Dermis blood vessel endothelial cell (primary cell): ENCODE measurements around the gene ISG15. TPM values are rescaled to one million over a fixed set of nuclear protein-coding genes. Genes with fewer than 3 reads are reported as not detected.
A peak's percentile ranks its signal among the peaks of the same experiment; 100 is the strongest.
"Not testable (repeated sequence)": the region's sequence is repeated elsewhere in the genome, so short reads cannot be mapped to it uniquely, and the experiment has no call there.

Source experiments
- DNase-seq: peaks from one replicate; pipeline ENCODE4 v3.0.0; 2010
- total RNA-seq: library from RNA; depleted of rRNA; stranded (reverse); fragments of >200 nt; gene quantifications from 2 replicates; pipeline ENCODE4 v1.2.3, GENCODE V29; 2014

The ISG15 gene
- total RNA-seq, 1 donor from 2014 or later = 122 TPM

DNA sequence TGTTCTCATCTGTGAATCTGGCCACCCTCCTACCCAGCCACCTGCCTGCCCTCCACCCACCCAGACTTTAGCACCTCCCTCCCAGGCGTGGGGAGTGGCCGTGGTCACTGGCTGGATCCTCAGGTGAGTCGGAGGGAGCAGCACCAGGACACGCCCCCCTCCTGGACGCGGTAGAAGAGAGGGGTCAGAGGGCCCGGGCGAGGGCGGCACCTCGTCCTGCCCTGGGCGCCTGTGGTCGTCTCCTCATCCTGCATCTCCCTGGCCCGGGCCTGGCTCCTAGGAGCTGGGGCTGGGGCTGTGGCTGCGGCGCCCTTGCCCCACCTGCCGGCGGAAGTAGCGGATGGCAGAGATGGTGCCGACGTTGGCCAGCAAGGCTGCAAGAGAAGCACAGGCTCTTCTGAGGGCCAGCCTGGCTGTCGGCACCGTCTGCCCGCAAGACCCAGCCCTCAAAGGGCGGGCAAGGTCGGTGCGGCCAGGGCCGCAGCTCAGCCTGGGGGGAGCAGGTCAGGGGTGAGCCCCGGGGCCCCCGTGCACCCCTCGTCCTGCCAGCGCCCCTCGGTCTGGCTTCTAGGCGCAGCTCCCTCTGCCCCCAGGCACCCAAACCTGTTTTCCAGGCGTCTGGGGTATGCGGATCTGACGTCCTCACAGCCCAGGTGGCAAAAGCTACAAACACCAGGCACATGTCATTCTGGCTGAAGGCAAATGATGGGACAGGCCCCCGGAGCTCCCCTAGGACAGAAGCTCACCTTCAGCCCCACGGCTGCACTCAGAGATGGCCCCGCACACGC is 37.2 kb upstream of the ISG15 start:
- peak; percentile 40 for DNase-seq

DNA sequence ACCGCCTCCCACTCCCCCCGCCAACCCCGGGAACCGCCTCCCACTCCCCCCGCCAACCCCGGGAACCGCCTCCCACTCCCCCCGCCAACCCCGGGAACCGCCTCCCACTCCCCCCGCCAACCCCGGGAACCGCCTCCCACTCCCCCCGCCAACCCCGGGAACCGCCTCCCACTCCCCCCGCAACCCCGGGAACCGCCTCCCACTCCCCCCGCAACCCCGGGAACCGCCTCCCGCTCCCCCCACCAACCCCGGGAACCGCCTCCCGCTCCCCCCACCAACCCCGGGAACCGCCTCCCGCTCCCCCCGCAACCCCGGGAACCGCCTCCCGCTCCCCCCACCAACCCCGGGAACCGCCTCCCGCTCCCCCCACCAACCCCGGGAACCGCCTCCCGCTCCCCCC is 36.5 kb upstream of the ISG15 start:
- DNase-seq = not testable (repeated sequence)

DNA sequence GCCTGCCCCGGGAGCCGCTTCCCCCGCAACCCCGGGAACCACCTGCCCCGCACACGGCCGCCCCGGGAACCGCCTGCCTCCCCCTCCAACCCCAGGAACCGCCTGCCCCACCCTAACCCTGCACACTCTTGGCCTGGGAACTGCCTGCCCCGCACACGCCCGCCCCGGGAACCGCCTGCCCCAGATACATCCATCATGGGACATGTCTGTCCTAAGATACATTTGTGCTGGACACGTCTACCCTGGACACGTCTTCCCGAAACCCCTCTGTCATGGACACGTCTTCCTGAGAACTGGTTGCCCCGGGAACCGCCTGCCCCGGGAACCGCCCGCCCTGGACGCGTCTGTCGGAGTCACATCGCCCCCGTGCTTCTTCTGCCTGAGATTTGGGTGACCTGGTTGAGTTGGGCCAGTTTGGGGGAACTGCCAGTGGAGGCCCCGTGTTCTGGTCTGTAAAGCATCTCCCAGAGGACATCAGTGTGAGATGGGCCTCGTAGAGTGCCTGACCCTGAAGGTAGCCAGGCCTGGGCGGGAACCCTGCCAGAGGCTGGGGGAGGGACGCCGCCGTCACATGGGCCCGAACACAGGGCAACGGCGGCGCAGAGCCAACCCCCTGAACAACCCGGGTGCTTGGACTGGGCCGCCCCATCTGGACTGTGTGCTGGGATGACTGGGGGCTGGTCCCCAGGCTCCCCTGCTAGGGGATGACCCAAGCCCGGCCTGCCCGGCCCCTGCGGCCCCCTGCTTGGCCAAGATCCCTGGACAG is 35.0 kb upstream of the ISG15 start:
- no peak for DNase-seq

DNA sequence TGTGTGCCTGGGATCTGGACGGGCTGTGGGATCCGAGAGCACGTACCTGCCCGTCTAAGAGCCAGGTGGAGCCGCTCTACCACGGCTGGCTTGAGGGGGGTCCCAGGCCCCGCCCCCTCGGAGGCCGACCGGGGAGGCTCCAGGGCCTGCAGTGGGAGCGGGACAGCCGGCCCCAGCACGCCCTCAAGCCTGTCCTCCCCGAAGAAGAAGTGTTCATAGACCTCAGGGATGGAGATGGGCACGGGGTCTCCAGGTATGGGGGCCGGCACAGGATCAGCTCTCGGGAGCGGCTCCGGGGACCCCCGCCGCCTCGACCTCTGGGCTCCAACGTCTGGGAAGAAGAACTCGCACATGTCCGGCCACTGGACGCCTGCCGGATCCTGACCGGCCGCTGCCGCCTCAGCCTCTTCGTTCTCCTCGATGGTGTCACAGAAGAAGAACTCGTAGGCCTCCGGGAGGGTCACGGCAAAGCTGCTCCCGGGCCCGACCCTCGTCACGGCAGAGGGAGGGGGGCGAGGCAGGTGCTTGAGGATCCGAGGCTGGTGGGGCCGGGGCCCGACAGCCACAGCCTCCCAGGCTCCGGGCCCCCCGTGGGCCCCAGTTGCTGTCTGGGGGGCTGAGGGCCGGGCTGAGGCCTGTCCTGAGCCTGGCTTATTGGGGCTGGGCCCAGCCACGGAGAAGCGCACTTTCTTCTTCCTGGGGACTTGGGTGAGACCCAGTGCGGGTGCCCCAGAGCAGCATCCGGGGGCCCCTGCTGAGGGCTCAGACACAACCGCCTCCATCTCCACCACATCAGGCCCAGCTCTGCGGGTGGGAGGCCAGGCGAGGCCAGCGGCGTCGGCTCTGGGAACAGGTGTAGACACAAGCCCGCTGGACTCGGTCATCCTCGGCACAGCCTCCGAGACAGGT is 34.2 kb upstream of the ISG15 start:
- DNase-seq = no peak

DNA sequence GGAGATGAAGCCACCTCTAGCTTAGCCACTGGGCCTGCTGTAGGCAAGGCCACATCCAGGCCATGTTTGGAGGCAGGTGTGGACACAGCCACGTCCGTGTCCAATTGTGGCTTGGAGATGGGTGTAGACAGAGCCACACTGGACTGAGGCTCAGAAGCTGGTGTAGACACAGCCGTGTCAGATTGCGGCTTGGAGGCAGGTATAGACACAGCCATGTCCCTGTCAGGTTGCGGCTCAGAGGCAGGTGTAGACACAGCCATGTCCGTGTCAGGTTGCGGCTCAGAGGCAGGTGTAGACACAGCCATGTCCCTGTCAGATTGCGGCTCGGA is 33.6 kb upstream of the ISG15 start:
- DNase-seq = no peak

DNA sequence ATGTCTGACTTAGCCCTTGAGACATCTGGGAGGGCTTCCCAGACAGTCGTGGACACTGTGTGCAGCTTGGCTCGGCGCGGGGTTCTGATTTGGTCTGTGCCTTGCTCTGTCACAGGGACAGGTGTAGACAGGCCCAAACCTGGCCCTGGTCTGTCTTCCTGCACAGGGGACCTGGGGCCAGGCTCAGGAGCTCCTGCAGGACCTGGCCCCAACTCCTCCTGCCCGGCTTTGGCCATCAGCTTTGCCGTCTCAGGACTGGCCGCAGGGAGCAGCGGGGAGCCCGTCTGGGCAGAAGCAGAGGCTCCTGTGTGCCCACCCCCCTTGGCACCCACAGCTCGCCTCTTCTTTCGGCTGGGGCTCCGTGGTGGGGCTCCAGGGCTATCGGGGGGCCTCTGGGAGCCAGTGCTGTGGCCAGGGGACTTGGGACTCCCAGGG is 33.1 kb upstream of the ISG15 start:
- no peak for DNase-seq

DNA sequence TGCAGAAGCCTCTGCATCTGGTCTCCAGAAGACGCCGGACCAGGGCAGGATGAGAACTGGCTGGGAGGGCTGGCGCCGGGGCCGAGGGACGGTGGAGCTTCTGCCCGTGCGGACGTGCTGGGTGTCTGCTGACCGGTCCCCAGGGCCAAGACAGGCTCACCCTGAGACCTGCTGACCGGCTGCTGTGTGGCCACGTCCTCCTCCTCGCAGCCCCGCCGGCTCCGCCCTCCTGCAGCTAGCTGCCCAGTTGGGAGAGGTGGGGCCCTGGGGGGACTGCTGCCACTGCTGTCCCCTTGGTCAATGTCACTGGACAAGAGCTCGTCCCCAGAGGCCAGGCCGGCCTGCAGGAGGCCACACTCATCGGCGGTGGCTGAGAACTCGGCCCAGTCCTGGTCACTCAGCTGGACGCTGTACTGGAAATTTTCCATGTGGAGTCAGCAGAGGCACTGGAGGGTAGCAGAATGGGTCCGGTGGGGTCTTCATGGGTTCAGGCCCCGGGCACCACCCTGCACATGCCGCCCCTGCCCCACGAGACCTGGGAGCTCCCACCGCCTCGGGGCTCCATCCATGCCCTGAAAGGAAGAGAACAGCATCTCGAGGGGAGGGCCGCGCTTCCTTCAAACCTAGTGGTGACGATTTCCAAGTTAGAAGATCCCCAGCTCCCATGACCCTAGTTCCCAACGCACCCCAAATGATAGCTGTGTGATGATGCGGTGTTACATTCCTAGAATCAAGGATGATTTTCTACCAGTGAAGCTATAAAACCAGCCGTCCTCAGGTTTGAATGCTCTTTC is 32.5 kb upstream of the ISG15 start:
- no peak for DNase-seq

DNA sequence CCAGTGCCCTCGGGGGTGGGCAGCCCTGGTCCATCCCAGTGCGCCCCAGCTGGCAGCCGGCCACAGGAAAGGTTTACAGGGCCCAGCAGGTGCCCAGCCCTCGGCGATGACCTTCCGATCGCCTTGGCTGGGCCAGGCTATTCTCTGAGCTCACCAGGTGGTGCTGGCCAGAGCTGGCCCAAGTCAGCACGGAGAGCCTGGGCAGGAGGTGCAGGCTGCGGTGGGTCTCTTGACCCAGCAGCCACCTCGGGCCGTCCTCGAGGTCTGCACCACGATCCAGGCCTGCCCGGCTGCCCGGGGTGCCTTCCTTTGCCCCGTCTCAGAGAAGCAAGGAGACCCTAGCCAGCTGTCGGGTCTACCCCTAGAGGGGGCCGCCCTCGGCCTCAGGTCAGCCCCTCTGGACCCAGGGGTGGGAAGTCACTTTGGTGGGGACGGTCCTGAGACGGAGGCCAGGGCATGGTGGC is 31.8 kb upstream of the ISG15 start:
- no peak for DNase-seq

DNA sequence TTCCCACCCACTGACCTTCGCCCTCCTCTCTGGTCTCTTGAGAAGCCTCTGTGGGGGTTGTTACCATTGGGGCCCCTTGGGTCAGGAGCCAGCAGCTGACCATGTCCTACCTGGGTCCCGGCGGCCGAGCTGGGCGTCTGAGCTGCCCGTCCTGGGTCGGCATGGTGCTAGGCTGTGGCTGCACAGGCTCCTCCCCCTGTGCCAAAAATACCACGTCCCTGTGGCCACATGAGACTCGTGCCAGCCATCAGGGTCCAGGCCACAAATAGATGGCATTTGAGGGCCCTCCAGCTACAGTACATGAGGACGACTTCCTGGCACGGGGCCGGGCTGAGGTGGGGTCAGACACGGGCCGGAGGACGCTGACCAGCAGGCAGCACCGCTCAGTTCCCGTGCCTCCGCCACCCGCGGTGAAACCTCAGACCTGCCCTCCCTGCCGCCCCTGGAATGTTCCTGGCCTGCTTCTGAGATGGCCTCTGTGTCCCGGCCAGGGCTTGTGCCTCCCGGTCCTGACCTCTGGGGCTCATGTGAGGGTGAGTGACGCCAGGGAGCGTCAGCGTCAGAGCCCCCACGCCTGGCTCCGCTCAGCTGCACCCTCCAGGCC is 31.2 kb upstream of the ISG15 start, which contains the start of gene PERM1:
Gene PERM1 (minus strand): TSS at position 139 of the 604 bp plus-strand sequence. CDS start 1,064 bp downstream, outside the sequence.
- DNase-seq = no peak

DNA sequence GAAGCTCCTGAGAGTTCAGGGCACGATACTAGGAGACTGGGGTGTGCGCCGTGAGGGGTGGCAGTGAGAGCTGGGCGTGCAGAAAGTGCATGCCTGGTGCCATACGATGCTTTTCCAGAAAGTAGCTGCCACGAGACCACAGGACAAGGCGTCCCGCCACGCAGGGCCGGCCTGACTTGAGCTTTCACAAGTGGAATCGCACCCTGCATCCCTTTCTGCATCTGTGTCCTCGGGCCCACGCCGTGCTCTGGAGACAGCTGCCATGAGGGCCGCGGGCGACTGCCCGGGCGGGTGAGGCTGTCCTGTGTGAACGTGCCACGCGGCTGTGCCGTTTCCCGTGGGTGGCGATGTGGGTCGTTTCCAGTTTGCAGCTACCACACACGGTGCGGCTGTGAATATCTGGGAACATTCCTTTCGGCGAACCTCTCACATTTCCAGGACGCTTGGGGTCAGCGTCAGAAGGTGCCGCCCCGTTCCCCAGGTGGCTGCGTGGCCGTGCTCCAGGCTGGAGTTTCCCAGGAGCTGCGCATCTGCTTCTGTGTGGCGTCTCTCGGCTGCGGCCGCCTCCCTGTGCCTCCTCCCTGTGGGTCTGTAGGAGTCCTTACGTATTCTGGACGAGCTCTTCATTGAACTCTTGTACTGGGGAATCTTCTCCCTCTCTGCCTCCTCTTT is 30.4 kb upstream of the ISG15 start:
- DNase-seq = no peak

DNA sequence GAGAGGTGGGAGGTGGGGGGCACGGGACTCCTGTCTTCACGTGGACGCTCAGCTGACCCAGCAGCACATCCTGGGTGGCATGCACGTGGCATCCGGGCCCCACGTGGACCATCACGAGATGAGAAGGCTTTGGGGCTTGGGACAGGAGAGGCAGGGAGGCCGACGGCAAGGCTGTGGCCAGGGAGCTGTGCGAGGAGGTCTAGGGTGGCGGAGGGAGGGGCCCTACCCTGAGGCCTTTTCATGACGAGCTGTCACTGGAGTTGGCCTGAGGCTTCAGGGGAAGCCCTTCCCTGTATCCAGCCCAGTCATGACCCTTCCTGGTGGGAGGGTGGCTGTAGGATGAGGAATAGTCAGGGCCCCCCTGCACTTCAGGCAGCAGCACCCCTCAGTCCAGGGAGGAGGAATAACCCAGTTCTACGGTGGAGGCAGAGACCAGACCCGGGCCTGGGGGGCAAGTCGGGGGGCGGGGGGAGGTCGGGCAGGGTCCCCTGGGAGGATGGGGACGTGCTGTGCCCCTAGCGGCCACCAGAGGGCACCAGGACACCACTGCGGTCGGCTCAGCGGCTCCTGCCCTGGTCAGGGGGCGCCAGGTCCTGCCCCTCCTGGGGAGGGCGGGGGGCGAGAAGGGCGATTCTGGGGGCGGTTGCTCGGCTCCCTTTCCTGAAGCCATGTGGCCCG is 29.4 kb upstream of the ISG15 start:
- peak; percentile 55 for DNase-seq

DNA sequence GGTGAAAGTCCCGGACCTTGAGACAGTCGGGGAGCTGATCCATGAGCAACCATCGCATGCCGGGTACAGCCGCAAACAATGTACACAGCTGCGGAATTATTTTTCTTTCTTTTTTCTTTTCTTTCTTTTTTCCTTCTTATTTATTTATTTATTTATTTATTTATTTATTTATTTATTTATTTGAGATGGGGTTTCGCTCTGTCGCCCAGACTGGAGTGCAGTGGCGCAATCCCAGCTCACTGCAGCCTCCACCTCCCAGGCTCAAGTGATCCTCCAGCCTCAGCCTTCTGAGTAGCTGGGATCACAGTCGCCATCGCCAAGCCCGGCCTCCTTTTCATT is 28.9 kb upstream of the ISG15 start:
- no peak for DNase-seq

DNA sequence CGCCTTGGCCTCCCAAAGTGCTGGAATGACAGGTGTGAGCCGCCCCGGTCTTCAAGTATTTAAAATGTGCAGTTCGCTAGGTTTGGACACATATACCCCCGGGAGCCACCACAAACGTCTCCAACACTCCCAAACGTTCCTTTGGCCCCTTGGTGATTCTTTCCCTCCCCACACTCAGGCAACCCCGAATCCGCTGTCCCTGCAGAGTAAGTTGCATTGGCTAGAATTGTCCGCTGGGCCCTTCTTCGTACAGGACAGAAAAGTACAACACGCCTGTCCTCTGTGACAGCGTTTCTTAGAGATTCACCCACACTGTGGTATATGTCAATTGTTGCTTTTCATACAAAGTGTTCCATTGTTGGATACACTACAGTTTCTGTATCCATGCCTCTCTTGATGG is 28.2 kb upstream of the ISG15 start:
- DNase-seq = no peak

DNA sequence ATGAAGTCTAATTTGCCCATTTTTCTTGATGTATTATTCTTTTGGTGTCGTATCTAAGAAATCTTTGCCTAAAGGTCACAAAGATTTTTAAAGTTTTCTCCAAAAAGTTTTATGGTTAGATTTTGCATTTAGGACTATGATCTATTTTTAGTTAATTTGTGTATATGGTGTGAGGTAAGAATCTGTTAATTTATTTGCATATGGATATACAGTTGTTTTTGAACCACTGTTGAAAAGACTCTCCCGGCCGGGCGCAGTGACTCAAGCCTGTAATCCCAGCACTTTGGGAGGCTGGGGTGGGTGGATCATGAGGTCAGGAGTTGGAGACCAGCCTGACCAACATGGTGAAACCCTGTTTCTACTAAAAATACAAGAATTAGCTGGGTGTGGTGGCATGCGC is 25.2 kb upstream of the ISG15 start:
- not testable (repeated sequence) for DNase-seq

DNA sequence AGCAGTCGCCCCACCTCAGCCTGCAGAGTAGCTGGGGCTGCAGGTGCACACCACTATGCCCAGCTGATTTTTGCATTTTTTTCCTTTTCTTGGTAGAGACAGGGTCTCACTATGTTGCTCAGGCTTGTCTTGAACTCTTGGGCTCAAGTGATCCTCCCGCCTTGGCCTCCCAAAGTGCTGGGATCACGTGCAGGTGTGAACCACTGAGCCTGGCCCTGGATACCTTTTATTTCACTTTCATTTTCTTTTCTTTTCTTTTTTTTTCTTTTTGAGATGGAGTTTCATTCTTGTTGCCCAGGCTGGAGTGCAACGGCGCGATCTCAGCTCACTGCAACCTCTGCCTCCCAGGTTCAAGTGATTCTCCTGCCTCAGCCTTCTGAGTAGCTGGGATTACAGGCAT is 22.0 kb upstream of the ISG15 start:
- DNase-seq = not testable (repeated sequence)

DNA sequence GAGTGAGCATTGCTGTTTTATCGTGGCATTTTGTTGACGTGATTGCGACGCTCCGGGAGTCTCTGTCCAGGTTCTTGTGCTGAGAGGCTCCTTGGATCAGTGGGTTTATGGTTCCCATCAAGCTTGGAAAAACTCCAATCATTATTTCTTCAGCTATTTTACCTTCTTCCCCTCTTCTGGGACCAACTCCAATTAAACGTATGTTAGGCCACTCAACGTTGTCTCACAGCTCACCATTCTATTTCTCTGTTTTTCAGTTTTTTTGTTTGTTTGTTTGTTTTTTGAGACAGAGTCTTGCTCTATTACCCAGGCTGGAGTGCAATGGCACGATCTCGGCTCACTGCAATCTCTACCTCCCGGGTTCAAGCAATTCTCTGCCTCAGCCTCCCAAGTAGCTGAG is 21.4 kb upstream of the ISG15 start:
- DNase-seq = no peak

DNA sequence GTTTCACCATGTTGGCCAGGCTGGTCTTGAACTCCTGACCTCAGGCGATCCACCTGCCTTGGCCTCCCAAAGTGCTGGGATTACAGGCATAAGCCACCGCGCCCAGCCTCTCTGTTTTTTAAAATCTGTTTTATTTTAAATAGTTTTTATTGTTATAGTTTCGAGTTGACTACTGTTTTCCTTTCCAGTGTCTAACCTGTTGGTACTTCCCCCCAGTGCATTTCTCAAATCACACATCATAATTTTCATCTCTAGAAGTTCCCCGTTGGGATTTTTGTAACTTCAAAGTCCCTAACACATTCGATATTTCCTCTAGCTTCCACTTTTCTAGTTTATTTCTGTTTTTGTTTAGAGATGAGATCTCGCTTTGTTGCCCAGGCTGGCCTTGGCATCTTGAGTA is 20.9 kb upstream of the ISG15 start:
- DNase-seq = no peak

DNA sequence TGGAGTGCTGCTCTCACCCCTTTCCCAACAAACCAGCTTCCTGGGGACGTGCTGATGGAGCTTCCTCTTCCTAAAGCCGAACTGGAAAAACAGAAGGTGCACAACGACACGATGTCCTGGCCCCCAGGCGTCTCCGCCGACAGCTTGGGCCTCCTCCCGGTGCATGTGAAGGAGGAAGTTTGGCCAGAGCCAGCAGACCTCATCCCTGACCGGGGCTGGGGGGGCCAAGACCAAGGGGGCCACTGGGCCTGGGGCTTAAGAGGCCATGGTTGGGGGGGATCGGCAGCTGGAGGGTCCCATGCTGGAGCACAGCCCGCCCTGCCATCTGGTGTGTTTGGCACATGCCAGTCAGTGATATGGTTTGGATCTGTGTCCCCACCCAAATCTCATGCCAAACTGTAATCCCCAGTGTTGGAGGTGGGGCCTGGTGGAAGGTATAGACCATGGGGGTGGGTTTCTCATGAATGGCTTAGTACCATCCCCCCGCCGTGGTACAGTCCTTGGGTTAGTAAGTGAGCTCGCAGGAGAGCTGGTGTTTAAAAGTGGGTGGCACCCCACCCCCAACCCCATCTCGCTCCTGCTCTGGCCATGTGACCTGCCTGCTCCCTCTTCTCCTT is 19.8 kb upstream of the ISG15 start:
- no peak for DNase-seq

DNA sequence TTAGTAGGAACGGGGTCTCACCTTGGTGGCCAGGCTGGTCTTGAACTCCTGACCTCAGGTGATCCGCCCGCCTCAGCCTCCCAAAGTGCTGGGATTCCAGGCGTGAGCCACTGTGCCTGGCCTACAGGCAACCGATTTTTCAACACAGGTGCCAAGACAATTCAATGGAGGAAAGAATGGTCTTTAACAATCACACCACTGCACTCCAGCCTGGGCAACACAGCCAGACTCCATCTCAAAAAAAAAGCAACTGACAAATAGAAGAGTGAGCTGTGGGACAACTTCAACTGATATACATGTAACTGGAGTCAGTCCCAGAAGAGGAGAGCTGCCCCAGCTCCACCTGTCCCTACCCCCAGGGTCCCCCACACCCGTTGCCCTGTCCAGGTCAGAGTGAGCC is 18.8 kb upstream of the ISG15 start:
- DNase-seq = not testable (repeated sequence)
